HG03139 (cell line): ENCODE data around the gene PRKCB.
"Not testable (repeated sequence)": the region's sequence is repeated elsewhere in the genome, so short reads cannot be mapped to it uniquely, and the experiment has no call there.

Source experiments
- ATAC-seq: cut with Tn5 transposase; IDR thresholded peaks from one replicate; pipeline ENCODE4 v1.9.1; 2021; ENCODE audit not compliant: unreplicated experiment

The PRKCB gene

GRCh38 chr16:24075302-24075701, 239.5 kb downstream of the PRKCB start:
- ATAC-seq: no peak

GRCh38 chr16:24075931-24076716, 240.3 kb downstream of the PRKCB start:
- ATAC-seq: no peak

- no peak for ATAC-seq
These were observed 241.5 kb downstream of the PRKCB start for GRCh38 chr16:24077292-24077691.

GRCh38 chr16:24077966-24078365, 242.2 kb downstream of the PRKCB start:
- ATAC-seq: no peak

GRCh38 chr16:24085666-24086065, 249.9 kb downstream of the PRKCB start:
- ATAC-seq: no peak

- no peak for ATAC-seq
These were observed 252.2 kb downstream of the PRKCB start for GRCh38 chr16:24087891-24088410.

GRCh38 chr16:24088767-24089166, 253.0 kb downstream of the PRKCB start:
- no peak for ATAC-seq

- no peak for ATAC-seq
These were observed 255.3 kb downstream of the PRKCB start for GRCh38 chr16:24091125-24091524.

GRCh38 chr16:24093049-24093448, 257.3 kb downstream of the PRKCB start:
- ATAC-seq: no peak

GRCh38 chr16:24094660-24095059, 258.9 kb downstream of the PRKCB start:
- ATAC-seq: no peak

GRCh38 chr16:24098896-24099295, 263.1 kb downstream of the PRKCB start:
- no peak for ATAC-seq

- no peak for ATAC-seq
These were observed 265.6 kb downstream of the PRKCB start for GRCh38 chr16:24101431-24101830.

GRCh38 chr16:24102209-24102660, 266.5 kb downstream of the PRKCB start:
- no peak for ATAC-seq

- ATAC-seq: not testable (repeated sequence)
These were observed 269.7 kb downstream of the PRKCB start for GRCh38 chr16:24105471-24105870.

- not testable (repeated sequence) for ATAC-seq
These were observed 272.3 kb downstream of the PRKCB start for GRCh38 chr16:24108090-24108489.

- ATAC-seq: no peak
These were observed 276.0 kb downstream of the PRKCB start for GRCh38 chr16:24111724-24112302.

GRCh38 chr16:24113115-24113745, 277.4 kb downstream of the PRKCB start:
- ATAC-seq: no peak

GRCh38 chr16:24114876-24115275, 279.1 kb downstream of the PRKCB start:
- ATAC-seq: no peak

- no peak for ATAC-seq
These were observed 280.4 kb downstream of the PRKCB start for GRCh38 chr16:24116046-24116776.

- no peak for ATAC-seq
These were observed 281.2 kb downstream of the PRKCB start for GRCh38 chr16:24116989-24117388.

- no peak for ATAC-seq
These were observed 281.9 kb downstream of the PRKCB start for GRCh38 chr16:24117680-24118079.
